Nephron (organoid): ENCODE measurements around the gene PDE4B.

ENCODE experiments used
- H3K27ac Mint-ChIP-seq, 3 experiments: 2 replicates each; pipeline ENCODE4 v1.8.0; 2020; ENCODE audit warnings: mixed read lengths in 3 of 3, mild to moderate bottlenecking in 2 of 3, moderate library complexity in 1 of 3
- H3K27me3 Mint-ChIP-seq: 2 replicates; pipeline ENCODE4 v1.8.0; 2021; ENCODE audit warnings: low read depth, mild to moderate bottlenecking, moderate library complexity, mixed read lengths
- H3K36me3 Mint-ChIP-seq: 2 replicates; pipeline ENCODE4 v1.8.0; 2020; ENCODE audit warnings: low read depth, mixed read lengths
- H3K4me1 Mint-ChIP-seq: 2 replicates; pipeline ENCODE4 v1.8.0; 2020; ENCODE audit warnings: mixed read lengths
- H3K4me3 Mint-ChIP-seq, 3 experiments: 2 replicates each; pipeline ENCODE4 v1.8.0; 2020; ENCODE audit warnings: mild to moderate bottlenecking in 3 of 3, mixed read lengths in 3 of 3, moderate library complexity in 2 of 3
- H3K9me3 Mint-ChIP-seq: 2 replicates; pipeline ENCODE4 v1.8.0; 2020; ENCODE audit warnings: mixed read lengths
- TF ChIP-seq, protein P1 (sequence below), 3 experiments: fragments of 200-600 bp; sonication (generic); IDR thresholded peaks; one replicate each; pipeline ENCODE4 v1.5.0; 2021; ENCODE audit warnings: antibody characterized with exemption in 3 of 3; ENCODE audit not compliant: unreplicated experiment in 3 of 3

Gene PDE4B

DNA sequence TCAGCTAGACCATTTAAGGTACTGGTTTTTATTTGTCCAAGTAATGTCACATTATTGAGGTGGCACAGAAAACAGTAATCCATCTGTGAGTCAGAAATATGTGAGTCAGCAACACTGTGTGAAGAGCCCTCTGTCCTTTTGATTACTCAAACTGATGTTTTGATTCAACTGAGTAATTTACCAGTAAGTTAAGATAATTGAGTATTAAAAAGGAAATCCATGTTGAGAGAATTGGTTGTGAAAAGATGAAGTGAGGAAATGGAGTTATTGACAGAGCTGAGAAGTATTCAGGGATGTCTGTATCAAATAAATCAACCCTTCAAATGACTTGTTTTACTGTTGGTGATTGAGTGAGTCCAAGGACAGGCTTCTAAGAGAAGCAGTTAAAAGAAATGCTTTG, 438.5 kb downstream of the PDE4B start:
- H3K27ac Mint-ChIP-seq, result no peak overlapping the region
- no peak overlapping the region for H3K4me3 Mint-ChIP-seq
- H3K9me3 Mint-ChIP-seq, result no peaks in the 10 kb centered on the region
- H3K36me3 Mint-ChIP-seq, result no peaks in the 10 kb centered on the region
- TF ChIP-seq, protein P1, sequence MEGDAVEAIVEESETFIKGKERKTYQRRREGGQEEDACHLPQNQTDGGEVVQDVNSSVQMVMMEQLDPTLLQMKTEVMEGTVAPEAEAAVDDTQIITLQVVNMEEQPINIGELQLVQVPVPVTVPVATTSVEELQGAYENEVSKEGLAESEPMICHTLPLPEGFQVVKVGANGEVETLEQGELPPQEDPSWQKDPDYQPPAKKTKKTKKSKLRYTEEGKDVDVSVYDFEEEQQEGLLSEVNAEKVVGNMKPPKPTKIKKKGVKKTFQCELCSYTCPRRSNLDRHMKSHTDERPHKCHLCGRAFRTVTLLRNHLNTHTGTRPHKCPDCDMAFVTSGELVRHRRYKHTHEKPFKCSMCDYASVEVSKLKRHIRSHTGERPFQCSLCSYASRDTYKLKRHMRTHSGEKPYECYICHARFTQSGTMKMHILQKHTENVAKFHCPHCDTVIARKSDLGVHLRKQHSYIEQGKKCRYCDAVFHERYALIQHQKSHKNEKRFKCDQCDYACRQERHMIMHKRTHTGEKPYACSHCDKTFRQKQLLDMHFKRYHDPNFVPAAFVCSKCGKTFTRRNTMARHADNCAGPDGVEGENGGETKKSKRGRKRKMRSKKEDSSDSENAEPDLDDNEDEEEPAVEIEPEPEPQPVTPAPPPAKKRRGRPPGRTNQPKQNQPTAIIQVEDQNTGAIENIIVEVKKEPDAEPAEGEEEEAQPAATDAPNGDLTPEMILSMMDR (IDR thresholded peaks at IDR 0.05; ENCODE audit: unreplicated experiment in 3 of 3), result no peak
- H3K27me3 Mint-ChIP-seq, result no peaks in the 10 kb centered on the region
- no peaks in the 10 kb centered on the region for H3K4me1 Mint-ChIP-seq

DNA sequence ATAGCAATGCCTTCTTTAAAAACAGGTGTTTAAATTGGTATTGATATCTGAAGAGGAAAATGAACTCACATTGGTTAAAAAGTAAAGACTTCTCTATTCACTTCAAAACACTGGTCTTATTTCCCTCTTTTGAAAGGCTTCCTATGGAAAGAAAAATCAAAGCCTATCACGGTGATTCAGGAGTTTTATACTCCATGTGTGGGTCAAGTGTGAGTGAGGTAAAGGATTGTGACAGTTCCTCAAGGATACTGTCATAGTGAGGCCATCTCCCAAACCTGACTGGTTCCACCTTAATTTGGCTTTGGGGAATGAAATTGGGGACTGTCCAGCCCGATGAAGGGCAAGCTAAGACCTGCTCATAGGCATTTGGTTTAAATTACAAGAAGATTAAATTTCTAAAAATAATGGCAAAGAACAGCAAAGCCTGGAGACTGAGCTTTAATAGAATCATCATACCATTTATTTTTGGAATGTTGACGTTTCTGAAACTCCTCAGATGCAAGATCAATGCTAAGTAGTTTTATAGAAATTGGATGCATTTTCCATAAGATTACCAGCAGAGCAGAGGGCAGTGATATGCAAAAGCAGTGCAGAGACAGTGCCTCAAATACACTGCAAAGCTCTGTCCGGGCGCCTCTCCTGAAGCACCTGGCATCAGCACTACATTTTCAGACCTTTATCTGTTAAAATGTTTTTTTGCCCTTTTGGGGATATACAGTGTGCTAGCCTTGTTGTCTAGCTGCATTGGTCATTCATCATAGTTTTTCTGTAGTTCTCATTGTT, 439.2 kb downstream of the PDE4B start:
- no peak overlapping the region for H3K4me3 Mint-ChIP-seq
- H3K27ac Mint-ChIP-seq, result no peak overlapping the region
- H3K9me3 Mint-ChIP-seq, result no peaks in the 10 kb centered on the region
- H3K27me3 Mint-ChIP-seq, result no peaks in the 10 kb centered on the region
- no peaks in the 10 kb centered on the region for H3K4me1 Mint-ChIP-seq
- TF ChIP-seq, protein P1 (IDR thresholded peaks at IDR 0.05; ENCODE audit: unreplicated experiment in 3 of 3), result no peak
- no peaks in the 10 kb centered on the region for H3K36me3 Mint-ChIP-seq

DNA sequence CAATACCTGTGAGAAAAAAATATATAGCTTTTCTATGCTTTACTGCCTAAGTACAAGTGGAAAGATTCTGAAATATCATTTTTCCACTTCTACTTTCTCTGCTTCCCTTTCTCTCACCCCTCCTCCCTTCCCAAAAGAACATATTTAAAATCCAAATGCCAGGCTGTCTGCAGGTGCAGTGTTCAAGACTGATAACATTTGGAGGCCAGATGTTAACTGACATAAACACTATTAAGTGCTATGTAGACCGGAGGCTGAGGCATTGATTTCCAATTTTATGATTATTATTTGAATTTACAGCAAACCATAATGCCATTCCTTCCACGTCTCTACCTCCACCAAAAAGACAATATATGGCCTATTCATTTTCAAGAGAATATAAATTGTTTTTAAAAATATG, 444.3 kb downstream of the PDE4B start:
- no peak overlapping the region for H3K27ac Mint-ChIP-seq
- H3K36me3 Mint-ChIP-seq, result no peaks in the 10 kb centered on the region
- no peaks in the 10 kb centered on the region for H3K9me3 Mint-ChIP-seq

DNA sequence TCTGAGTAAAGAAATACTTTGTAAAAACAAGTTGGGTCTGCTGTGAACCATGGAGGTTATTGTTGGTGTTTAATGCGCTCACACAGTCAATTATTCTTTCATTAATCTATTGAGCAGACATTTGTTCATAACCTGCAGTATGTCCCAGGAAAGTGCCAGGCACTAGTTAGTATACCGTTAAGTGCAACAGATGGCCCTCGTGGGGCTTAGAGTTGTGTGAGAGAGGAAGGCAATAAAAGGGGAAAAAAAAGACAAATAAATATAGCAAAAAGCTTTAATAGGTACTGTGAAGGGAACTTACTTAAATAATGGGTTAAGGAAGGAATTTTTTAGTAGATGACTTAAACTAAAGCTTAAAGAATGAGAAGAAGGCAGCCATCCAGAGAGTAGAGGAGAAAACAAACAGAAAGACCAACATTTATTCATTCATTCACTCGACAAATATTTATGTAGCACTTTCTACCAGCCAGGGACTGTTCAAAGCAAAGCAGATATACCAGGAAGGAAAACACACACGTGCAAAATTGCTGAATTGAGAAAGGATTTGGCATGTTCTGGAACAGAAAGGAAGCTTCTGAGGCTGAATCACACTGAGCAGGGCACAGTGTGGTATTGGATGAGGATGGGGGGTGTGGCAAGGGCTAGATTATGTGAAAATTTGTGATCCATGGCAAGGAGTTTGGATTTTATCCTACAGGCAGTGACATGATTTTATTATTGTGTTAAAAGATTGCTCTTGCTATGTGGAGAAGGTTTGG, 445.2 kb downstream of the PDE4B start:
- Mint-ChIP-seq H3K4me3 (no peak overlapping the region), H3K4me1 (peaks cover 26% of the 10 kb centered on the region), H3K36me3 (no peaks in the 10 kb centered on the region), H3K27me3 (no peaks in the 10 kb centered on the region), H3K9me3 (no peaks in the 10 kb centered on the region), H3K27ac (no peak overlapping the region)
- TF ChIP-seq, protein P1 (IDR thresholded peaks at IDR 0.05; ENCODE audit: unreplicated experiment in 3 of 3), result no peak

More for the DNA sequence above, 444.3 kb downstream of the PDE4B start:
- no peaks in the 10 kb centered on the region for H3K27me3 Mint-ChIP-seq
- no peak overlapping the region for H3K4me3 Mint-ChIP-seq
- peaks cover 26% of the 10 kb centered on the region for H3K4me1 Mint-ChIP-seq
- TF ChIP-seq, protein P1 (IDR thresholded peaks at IDR 0.05; ENCODE audit: unreplicated experiment in 3 of 3), result no peak

DNA sequence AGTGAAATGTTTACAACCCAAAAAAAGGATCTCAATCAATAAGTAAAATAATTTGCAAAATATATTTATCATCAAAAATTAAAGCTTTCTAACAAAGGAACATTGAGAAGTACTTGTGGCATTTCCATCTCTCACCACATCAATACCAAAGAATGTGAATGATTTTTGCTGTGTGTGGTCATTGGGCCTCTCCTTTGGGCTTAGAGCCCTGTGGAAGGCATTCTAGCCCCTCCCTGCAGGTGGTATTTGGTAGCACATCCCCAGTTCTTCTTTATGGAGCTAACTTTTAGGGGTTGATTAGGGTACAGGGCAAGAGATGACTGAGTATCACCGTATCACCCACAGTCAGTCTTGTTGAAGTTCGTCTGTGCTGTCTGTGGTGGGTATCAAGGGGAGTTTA, 447.1 kb downstream of the PDE4B start:
- Mint-ChIP-seq H3K27me3 (no peaks in the 10 kb centered on the region), H3K4me3 (no peak overlapping the region), H3K4me1 (peaks cover 26% of the 10 kb centered on the region)

More for the DNA sequence above, 447.1 kb downstream of the PDE4B start:
- H3K9me3 Mint-ChIP-seq, result no peaks in the 10 kb centered on the region
- no peaks in the 10 kb centered on the region for H3K36me3 Mint-ChIP-seq
- TF ChIP-seq, protein P1 (IDR thresholded peaks at IDR 0.05; ENCODE audit: unreplicated experiment in 3 of 3), result no peak
- no peak overlapping the region for H3K27ac Mint-ChIP-seq
